SKM-1 (cell line): ENCODE data around the gene SGSH.

ENCODE experiments used
- DNase-seq: peaks from one replicate; lab custom pipeline; 2025; ENCODE audit not compliant: unreplicated experiment; lab: John Stamatoyannopoulos, UW

Gene SGSH

GRCh38 chr17:80187090-80187489 is 33.0 kb downstream of the SGSH start:
- DNase-seq, result no peak

- DNase-seq, result no peak
Measured at GRCh38 chr17:80185968-80186367, 34.2 kb downstream of the SGSH start.

- no peak for DNase-seq
Measured at GRCh38 chr17:80184423-80184714, 35.8 kb downstream of the SGSH start.

GRCh38 chr17:80183581-80184422 is 36.3 kb downstream of the SGSH start:
- no peak for DNase-seq

- DNase-seq, result no peak
Measured at GRCh38 chr17:80182845-80183223, 37.3 kb downstream of the SGSH start.

- DNase-seq, result no peak
Measured at GRCh38 chr17:80182118-80182844, 37.9 kb downstream of the SGSH start.

GRCh38 chr17:80181431-80181830 is 38.7 kb downstream of the SGSH start:
- no peak for DNase-seq

GRCh38 chr17:80180192-80180591 is 39.9 kb downstream of the SGSH start:
- DNase-seq, result no peak

- no peak for DNase-seq
Measured at GRCh38 chr17:80177986-80178595, 42.0 kb downstream of the SGSH start.

- no peak for DNase-seq
Measured at GRCh38 chr17:80176757-80177156, 43.4 kb downstream of the SGSH start.

- DNase-seq, result no peak
Measured at GRCh38 chr17:80173916-80174315, 46.2 kb downstream of the SGSH start.

- no peak for DNase-seq
Measured at GRCh38 chr17:80173126-80173525, 47.0 kb downstream of the SGSH start.

GRCh38 chr17:80171681-80172080 is 48.5 kb downstream of the SGSH start:
- no peak for DNase-seq

- DNase-seq, result no peak
Measured at GRCh38 chr17:80169784-80170500, 50.2 kb downstream of the SGSH start, which contains the start of gene CARD14. Gene CARD14, plus strand, starts transcription at chr17:80170030. Its CDS starts 11,409 bp downstream, at chr17:80181439.

- DNase-seq, result no peak
Measured at GRCh38 chr17:80169107-80169506, 51.0 kb downstream of the SGSH start.

- no peak for DNase-seq
Measured at GRCh38 chr17:80168371-80168770, 51.8 kb downstream of the SGSH start.

- no peak for DNase-seq
Measured at GRCh38 chr17:80166446-80166845, 53.7 kb downstream of the SGSH start.

- no peak for DNase-seq
Measured at GRCh38 chr17:80164185-80164584, 55.9 kb downstream of the SGSH start.

GRCh38 chr17:80163336-80163735 is 56.8 kb downstream of the SGSH start:
- DNase-seq, result no peak

GRCh38 chr17:80160536-80160935 is 59.6 kb downstream of the SGSH start:
- no peak for DNase-seq
